GM18861 (cell line): ENCODE results near the gene KDM8.

Source experiments
- ATAC-seq: cut with Tn5 transposase; IDR thresholded peaks from one replicate; pipeline ENCODE4 v1.9.1; 2021; ENCODE audit not compliant: unreplicated experiment

The KDM8 gene

DNA sequence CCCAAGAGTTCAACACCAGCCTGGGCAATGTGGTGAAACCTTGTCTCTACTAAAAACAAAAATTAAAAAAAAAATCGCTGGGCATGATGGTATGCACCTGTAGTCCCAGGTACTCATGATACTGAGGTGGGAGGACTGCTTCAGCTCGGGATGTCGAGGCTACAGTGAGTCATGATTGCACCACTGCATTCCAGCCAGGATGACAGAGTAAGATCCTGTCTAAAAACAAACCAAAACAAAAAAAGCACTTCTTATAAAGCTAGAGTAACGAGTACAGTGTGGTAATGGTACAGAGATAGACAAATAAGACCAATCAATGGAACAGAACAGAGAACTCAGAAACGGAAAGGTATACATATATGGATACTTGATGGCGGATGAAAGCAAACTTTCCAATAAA, 60.8 kb downstream of the KDM8 start:
- ATAC-seq: no peak

GRCh38 chr16:27265982-27266381, 62.7 kb downstream of the KDM8 start:
- ATAC-seq: no peak

- no peak for ATAC-seq
These were observed 63.8 kb downstream of the KDM8 start for GRCh38 chr16:27267037-27267677.

GRCh38 chr16:27268376-27269299, 65.3 kb downstream of the KDM8 start, which contains the start of gene NSMCE1:
TSS of gene NSMCE1 (minus strand) at chr16:27268772. CDS start at chr16:27257570, 11,202 bp downstream.
- ATAC-seq: peak; percentile 90

- ATAC-seq: no peak
These were observed 66.2 kb downstream of the KDM8 start for GRCh38 chr16:27269300-27270150.

DNA sequence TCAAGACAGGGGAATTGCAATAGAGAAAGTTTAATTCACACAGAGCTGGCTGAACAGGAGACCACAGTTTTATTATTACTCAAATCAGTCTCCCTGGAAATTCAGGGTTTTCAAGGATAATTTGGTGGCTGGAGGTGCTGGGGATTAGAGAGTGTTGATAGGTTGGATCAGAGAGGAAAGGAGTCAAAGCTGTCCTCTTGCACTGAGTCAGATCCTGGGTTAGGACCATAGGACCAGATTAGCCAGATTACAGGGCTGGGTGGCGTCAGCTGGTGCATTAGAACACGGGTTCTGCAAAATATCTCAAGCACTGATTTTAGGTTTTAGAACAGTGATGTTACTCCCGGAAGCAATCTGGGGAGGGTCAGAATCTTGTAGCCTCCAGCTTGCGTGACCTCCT, 67.0 kb downstream of the KDM8 start:
- ATAC-seq: no peak
